Glutamatergic neuron (in vitro differentiated cells): ENCODE results near the gene POC1A. TPM values are rescaled to one million over a fixed set of nuclear protein-coding genes. Genes with fewer than 3 reads are reported as not detected.

ENCODE experiments used
- DNase-seq: peaks from one replicate; pipeline ENCODE4 v3.0.0; 2022
- H3K27ac Mint-ChIP-seq: one replicate; pipeline ENCODE4 v1.8.0; 2020; ENCODE audit warnings: mild to moderate bottlenecking, mixed read lengths, inconsistent platforms; ENCODE audit not compliant: unreplicated experiment
- H3K27me3 Mint-ChIP-seq: one replicate; pipeline ENCODE4 v1.8.0; 2020; ENCODE audit warnings: mild to moderate bottlenecking, moderate library complexity, mixed read lengths, inconsistent platforms; ENCODE audit not compliant: unreplicated experiment
- H3K36me3 Mint-ChIP-seq: one replicate; pipeline ENCODE4 v1.8.0; 2020; ENCODE audit warnings: mild to moderate bottlenecking, mixed read lengths, inconsistent platforms; ENCODE audit not compliant: unreplicated experiment
- H3K4me1 Mint-ChIP-seq: one replicate; pipeline ENCODE4 v1.8.0; 2020; ENCODE audit warnings: mild to moderate bottlenecking, low read depth, mixed read lengths, inconsistent platforms; ENCODE audit not compliant: unreplicated experiment
- H3K4me3 Mint-ChIP-seq: one replicate; pipeline ENCODE4 v1.8.0; 2020; ENCODE audit warnings: mild to moderate bottlenecking, mixed read lengths, inconsistent platforms; ENCODE audit not compliant: unreplicated experiment
- H3K9me3 Mint-ChIP-seq: one replicate; pipeline ENCODE4 v1.8.0; 2020; ENCODE audit warnings: mild to moderate bottlenecking, moderate library complexity, mixed read lengths, inconsistent platforms; ENCODE audit not compliant: unreplicated experiment
- total RNA-seq: library from RNA; stranded (reverse); fragmentation: NEBNext Ultra II Directional; extraction: Animal tissue kit (Norgen Biotek cat#: 25700); gene quantifications from one replicate; pipeline ENCODE4 v1.2.1, GENCODE V29; 2021; ENCODE audit not compliant: unreplicated experiment
- TF ChIP-seq, protein P1 (sequence below): fragments of 200-600 bp; sonication (generic); IDR thresholded peaks from one replicate; pipeline ENCODE4 v1.5.0; 2021; ENCODE audit not compliant: partially characterized antibody, unreplicated experiment

Gene POC1A
- total RNA-seq, 1 donor from 2014 or later = 3.2 TPM

DNA sequence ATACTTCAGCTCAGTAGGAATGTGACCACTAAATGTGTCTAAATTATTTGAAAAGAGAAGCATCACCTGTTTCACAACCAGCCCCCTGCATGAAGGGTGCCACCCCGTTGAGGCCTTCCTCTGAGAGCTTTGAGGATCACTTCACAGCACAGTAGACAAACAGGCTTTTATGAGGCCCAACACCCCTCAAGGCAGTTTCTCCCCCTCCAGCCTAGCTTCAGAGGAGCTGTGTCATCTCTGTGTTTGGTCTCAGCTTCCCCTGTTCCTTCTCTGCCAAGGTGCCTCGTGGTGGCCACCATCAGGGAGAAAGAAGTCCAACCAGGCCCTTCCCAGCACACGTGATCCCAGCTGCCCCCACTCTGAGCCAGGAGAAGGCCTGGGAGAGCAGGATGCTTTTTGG, 76.3 kb downstream of the POC1A start:
- no peak overlapping the region for H3K27ac Mint-ChIP-seq
- H3K4me1 Mint-ChIP-seq = peaks cover 3% of the 10 kb centered on the region
- H3K4me3 Mint-ChIP-seq = no peak overlapping the region
- no peaks in the 10 kb centered on the region for H3K36me3 Mint-ChIP-seq
- no peak for DNase-seq
- TF ChIP-seq, protein P1, sequence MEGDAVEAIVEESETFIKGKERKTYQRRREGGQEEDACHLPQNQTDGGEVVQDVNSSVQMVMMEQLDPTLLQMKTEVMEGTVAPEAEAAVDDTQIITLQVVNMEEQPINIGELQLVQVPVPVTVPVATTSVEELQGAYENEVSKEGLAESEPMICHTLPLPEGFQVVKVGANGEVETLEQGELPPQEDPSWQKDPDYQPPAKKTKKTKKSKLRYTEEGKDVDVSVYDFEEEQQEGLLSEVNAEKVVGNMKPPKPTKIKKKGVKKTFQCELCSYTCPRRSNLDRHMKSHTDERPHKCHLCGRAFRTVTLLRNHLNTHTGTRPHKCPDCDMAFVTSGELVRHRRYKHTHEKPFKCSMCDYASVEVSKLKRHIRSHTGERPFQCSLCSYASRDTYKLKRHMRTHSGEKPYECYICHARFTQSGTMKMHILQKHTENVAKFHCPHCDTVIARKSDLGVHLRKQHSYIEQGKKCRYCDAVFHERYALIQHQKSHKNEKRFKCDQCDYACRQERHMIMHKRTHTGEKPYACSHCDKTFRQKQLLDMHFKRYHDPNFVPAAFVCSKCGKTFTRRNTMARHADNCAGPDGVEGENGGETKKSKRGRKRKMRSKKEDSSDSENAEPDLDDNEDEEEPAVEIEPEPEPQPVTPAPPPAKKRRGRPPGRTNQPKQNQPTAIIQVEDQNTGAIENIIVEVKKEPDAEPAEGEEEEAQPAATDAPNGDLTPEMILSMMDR = no peak
- H3K27me3 Mint-ChIP-seq = peaks cover 2% of the 10 kb centered on the region
- H3K9me3 Mint-ChIP-seq = no peaks in the 10 kb centered on the region

DNA sequence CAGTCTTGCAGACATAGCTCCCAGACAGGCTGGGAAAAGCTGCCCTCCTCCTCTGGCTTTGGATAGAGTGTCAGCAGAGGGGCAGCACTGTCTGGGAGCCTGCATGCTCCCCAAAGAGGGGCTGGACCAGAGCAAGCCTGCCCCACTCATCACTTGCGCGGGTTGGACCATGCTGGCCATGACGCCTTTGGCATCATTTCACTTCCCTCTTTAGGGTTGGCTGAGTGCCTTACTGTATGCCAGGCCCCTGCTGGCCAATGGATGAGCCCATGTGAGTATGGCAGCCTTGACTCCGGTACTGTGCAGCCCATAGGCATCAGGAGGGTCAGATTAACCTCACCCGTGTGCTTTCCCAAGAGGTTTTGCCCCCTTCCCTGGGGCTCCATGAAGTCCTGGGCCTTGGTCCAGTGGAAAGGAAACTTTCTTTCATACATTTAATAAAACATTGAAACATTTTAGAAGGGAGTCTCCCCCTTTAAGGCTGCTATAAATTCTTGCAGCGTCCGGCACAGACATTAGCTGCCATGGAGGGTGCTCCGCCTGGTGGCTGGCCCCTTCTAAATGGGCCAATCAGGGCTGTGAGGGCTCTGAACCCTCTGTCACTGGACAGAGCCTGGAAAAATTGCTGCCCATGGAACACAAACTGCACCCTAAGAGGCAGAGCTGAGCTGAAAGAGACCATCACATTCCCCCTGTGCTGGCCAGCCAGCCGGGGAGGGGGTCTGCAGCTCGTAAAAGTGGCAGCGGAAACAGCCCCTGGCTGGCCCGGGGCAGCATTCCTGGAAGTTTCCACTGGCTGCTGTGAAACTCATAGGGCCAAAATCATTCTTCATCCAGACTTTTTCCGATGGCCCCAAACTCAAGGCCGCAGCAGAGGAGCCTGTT, 77.1 kb downstream of the POC1A start:
- H3K27ac Mint-ChIP-seq = no peak overlapping the region
- H3K36me3 Mint-ChIP-seq = no peaks in the 10 kb centered on the region
- no peaks in the 10 kb centered on the region for H3K9me3 Mint-ChIP-seq
- H3K4me1 Mint-ChIP-seq = peaks cover 3% of the 10 kb centered on the region
- TF ChIP-seq, protein P1 = no peak
- H3K4me3 Mint-ChIP-seq = no peak overlapping the region
- peaks cover 2% of the 10 kb centered on the region for H3K27me3 Mint-ChIP-seq
- no peak for DNase-seq

DNA sequence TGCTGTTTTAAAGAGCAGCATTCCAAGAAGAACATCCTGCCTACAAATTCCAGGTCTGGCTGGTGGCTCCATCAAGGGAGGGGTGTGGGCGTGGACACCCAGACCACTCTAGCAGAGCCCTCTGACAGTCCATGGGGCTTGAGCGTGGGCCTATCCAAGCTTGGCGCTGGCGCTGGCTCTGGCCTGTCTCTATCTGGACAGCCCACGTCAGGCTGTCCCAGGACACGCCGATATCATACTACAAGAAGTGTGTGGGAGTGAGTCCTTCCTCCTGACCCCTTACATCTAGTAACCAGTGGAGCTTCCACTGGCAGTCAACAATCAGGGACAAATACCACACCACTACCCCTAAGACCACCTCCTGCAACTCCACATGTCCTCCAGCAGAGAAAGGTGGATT, 80.7 kb downstream of the POC1A start:
- Mint-ChIP-seq H3K36me3 (no peaks in the 10 kb centered on the region), H3K27me3 (peaks cover 5% of the 10 kb centered on the region), H3K4me3 (no peak overlapping the region), H3K27ac (no peak overlapping the region), H3K9me3 (no peaks in the 10 kb centered on the region), H3K4me1 (no peaks in the 10 kb centered on the region)
- no peak for DNase-seq
- TF ChIP-seq, protein P1 = no peak

- Mint-ChIP-seq H3K27ac (no peak overlapping the region), H3K4me1 (no peaks in the 10 kb centered on the region), H3K36me3 (no peaks in the 10 kb centered on the region), H3K9me3 (no peaks in the 10 kb centered on the region), H3K27me3 (peaks cover 5% of the 10 kb centered on the region), H3K4me3 (no peak overlapping the region)
- TF ChIP-seq, protein P1 = no peak
- DNase-seq = no peak
These were observed 81.8 kb downstream of the POC1A start for GRCh38 chr3:52072471-52072870.

DNA sequence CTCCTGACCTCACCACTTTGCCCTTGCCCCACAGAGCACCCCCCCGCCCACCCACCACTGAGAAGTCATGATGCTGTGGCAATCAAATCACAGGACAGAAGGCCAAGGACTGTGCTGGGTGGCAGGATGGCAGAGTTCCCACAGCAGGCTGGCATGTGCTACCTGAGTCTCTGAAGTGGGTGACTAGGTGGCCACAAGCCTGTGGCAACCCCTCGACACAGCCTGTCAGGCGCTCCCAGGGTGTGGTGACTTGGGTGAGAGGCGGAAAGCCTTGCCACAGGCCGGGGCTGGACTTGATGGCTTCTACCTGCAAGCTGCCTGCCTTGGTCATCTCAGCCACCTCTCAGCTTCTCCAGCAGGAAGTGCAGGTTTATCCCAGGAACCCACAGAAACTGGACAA, 82.2 kb downstream of the POC1A start:
- no peak for DNase-seq
- peaks cover 5% of the 10 kb centered on the region for H3K27me3 Mint-ChIP-seq
- no peak overlapping the region for H3K4me3 Mint-ChIP-seq
- no peaks in the 10 kb centered on the region for H3K9me3 Mint-ChIP-seq
- no peak overlapping the region for H3K27ac Mint-ChIP-seq
- H3K36me3 Mint-ChIP-seq = no peaks in the 10 kb centered on the region
- TF ChIP-seq, protein P1 = no peak
- H3K4me1 Mint-ChIP-seq = no peaks in the 10 kb centered on the region
